ENCODE results near the gene BACH2.
"Not testable (repeated sequence)": the region's sequence is repeated elsewhere in the genome, so short reads cannot be mapped to it uniquely, and the experiment has no call there.

The BACH2 gene

GRCh38 chr6:90298459-90299053, 1.9 kb upstream of the BACH2 start:
- DNase-seq: no peak

GRCh38 chr6:90297867-90298381, 1.3 kb upstream of the BACH2 start:
- no peak for DNase-seq

- DNase-seq: no peak
Observed at GRCh38 chr6:90297115-90297866, 648 bp upstream of the BACH2 start.

GRCh38 chr6:90295854-90296340, 746 bp downstream of the BACH2 start:
- DNase-seq: peak; percentile 68

GRCh38 chr6:90294989-90295853, 1.4 kb downstream of the BACH2 start:
- peak; percentile 61 for DNase-seq

- peak; percentile 60 for DNase-seq
Observed at GRCh38 chr6:90294614-90294988, 2.0 kb downstream of the BACH2 start.

- DNase-seq: no peak
Observed at GRCh38 chr6:90294008-90294511, 2.6 kb downstream of the BACH2 start.

- no peak for DNase-seq
Observed at GRCh38 chr6:90293319-90293953, 3.2 kb downstream of the BACH2 start.

GRCh38 chr6:90291565-90291964, 5.1 kb downstream of the BACH2 start:
- DNase-seq: no peak

GRCh38 chr6:90290811-90291420, 5.7 kb downstream of the BACH2 start:
- no peak for DNase-seq

GRCh38 chr6:90289902-90290301, 6.7 kb downstream of the BACH2 start:
- no peak for DNase-seq

- DNase-seq: no peak
Observed at GRCh38 chr6:90288404-90288803, 8.2 kb downstream of the BACH2 start.

- DNase-seq: peak; percentile 52
Observed at GRCh38 chr6:90286884-90287488, 9.7 kb downstream of the BACH2 start.

- DNase-seq: peak; percentile 48
Observed at GRCh38 chr6:90285611-90286381, 10.8 kb downstream of the BACH2 start.

- no peak for DNase-seq
Observed at GRCh38 chr6:90285042-90285481, 11.6 kb downstream of the BACH2 start.

GRCh38 chr6:90284236-90285041, 12.2 kb downstream of the BACH2 start:
- DNase-seq: peak; percentile 32

- DNase-seq: not testable (repeated sequence)
Observed at GRCh38 chr6:90282265-90282664, 14.4 kb downstream of the BACH2 start.

- DNase-seq: no peak
Observed at GRCh38 chr6:90278129-90278528, 18.5 kb downstream of the BACH2 start.

GRCh38 chr6:90277302-90278011, 19.2 kb downstream of the BACH2 start:
- DNase-seq: no peak
